HG03457 (cell line): Measurements from ENCODE around the gene USP10.

ENCODE experiments used
- ATAC-seq: cut with Tn5 transposase; IDR thresholded peaks from one replicate; pipeline ENCODE4 v1.9.1; 2021; ENCODE audit warnings: moderate number of reproducible peaks; ENCODE audit not compliant: unreplicated experiment

Gene USP10

DNA sequence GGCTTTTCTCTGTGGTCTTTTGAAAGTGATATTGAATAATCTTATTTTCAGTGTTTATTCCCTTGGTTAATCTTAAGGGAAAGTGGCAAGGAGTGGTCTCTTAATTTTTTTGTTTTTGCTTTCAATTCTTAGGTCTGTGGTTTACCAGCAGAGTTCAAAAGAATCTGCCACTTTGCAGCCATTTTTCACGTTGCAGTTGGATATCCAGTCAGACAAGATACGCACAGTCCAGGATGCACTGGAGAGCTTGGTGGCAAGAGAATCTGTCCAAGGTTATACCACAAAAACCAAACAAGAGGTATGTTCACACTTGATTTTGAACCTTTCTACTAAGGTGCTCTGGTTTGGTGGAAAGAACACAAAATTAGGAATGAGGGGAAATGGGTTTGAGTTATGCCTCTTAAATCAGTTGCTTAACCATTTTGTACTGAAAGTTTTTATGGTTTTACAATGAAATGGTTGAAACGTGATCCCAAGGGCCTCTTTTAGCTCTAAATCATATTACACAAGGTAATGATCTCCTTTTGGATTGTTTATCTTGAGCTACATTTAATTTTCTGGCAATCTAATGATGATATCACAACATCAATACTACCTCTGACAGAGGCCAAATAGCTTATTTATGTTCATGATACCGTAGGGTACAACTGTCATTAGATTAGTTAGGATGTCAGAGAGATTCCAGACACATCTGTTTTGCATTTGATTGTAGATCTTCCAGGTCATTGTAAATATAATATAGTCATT lies 68.4 kb downstream of the USP10 start:
- no peak for ATAC-seq

GRCh38 chr16:84768808-84769197 lies 69.0 kb downstream of the USP10 start:
- ATAC-seq, result no peak

DNA sequence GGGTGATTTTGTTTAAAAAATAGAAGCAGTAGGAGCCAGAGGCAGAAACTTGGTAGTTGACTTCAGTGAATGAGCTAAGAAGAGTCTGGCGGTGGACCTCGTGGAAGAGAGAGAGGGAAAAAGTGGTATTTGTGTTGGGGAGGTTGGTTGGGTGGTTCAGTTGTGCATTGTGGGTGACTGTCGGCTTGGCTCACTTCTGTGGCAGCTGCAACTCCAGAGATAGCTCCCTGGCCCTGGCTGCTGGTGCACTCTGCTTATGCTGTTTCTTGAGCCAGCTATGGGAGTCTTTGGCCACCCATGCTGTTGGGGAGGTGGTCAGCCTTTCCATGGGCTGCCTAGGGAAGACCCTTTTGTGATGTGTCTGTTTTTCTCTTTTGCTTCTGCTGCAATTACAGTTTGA lies 69.6 kb downstream of the USP10 start:
- ATAC-seq, result no peak

DNA sequence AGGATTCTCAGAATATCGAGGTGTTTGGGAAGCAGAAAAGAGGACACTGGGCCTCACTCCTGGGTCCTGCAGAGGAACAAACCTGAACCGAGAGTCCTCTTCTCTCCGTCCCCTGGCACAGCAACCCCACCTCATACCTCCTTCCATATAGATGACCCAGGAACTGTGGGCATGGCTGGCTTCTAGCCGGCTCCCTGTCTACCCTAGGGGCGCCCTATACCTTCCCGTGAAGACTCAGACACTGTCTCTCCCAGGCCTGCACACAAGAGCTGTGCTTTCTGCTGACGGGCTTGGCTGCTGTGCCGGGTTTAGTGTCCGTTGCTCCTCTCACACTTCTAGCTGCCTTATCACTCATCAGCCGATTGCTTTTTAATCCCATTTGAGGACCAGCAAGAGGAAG lies 73.5 kb downstream of the USP10 start:
- ATAC-seq, result no peak

DNA sequence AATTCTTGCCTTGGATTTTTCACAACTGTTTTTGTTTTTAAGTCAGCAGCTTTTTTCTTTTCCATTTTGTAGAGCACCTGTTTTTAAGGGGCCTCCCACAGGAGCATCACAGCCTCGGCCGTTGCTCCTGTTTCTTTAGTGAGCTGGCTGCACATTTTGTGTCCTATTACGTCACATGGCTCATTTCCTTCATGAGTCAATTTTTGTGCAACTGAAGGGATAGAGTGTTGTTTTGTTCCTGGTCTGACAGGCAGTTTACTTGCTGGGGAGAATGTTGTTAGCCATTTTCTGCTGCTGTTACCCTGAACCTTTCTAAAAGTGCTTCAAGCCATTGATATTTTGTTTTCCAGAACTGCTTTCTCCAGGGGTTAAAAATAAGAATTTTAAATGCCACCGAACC lies 75.0 kb downstream of the USP10 start:
- no peak for ATAC-seq

DNA sequence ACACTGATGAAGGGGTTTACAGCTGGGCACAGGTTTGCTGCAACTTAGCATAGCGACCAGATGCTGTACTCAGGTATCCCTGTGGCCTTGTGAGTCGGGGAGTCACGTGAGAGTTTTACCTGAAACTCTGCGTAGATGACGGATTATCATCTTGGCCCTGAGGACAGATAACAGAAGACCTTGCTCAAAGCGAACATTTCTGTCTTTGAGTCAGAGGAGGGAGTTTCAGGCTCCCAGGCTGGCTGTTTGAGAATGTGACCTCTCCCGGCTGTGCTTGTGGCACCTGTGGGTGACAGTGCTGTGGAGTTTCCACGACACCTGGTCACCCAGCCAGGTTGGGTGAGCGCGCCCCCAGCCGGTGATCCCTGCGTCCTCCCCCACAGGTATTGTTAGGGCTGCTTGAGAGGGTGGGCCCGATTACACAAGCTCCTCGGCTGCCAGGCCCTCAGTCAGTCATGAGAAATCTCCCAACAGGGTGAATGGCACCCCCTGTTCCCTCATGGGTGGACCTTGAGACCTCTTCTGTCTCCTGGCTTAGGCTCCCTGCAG lies 75.5 kb downstream of the USP10 start:
- ATAC-seq, result no peak

GRCh38 chr16:84777435-84777834 lies 77.6 kb downstream of the USP10 start:
- ATAC-seq, result no peak

- no peak for ATAC-seq
These were observed 78.9 kb downstream of the USP10 start for GRCh38 chr16:84778720-84779119.

- ATAC-seq, result no peak
These were observed 80.3 kb downstream of the USP10 start for GRCh38 chr16:84780063-84780462.

GRCh38 chr16:84780544-84781376 lies 81.0 kb downstream of the USP10 start:
- ATAC-seq, result no peak

DNA sequence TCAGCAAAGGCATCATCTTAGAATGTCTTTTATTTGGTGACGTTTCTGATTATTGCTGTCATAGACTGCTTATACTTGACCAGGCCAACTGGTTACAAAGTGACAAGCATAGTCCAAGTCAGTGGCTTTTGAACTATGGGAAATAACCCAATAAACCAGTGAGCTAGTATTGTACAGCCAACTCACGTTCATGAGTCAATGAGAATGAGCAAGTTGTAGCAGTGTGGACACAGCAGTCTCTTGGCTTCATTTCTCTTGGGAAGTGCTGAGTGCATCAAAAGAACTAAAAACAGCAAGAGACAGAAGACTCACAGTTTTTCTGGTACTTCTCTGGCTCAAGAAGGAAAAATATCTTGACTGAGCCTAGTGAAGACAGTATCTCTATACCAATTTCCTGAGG lies 83.0 kb downstream of the USP10 start:
- no peak for ATAC-seq

- ATAC-seq, result no peak
These were observed 86.2 kb downstream of the USP10 start for GRCh38 chr16:84785843-84786581.

DNA sequence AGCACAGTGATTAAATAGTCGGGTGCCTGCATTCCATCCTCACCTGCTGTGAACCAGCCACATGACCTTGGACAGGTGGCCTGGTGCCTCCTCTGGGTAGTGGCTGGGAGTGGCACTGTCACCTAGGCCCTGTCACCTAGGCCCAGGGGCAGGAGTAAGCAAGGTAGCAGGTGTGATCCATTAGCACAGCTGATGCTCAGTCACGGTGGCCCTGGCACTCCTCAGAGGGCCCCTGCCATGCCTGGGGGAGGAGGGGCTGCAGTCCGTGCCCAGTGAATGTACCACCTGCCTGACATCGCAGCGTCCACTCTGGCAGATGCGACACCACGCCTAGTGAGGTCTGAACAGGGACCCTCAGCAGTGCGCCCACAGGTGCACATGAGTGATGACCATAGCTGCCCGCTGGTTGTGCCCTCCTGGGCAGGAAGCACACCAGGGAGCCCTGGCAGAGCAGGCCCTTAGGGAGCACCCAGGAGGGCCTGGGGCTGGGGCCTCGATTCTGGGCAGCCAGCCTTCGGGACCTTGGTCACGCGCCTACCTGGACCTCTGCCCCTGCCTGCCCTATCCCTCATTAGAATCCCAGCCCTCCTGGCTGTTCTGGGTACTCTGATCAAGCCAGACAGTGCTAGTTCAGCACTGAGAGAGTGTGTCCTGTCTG lies 86.9 kb downstream of the USP10 start:
- ATAC-seq, result no peak

DNA sequence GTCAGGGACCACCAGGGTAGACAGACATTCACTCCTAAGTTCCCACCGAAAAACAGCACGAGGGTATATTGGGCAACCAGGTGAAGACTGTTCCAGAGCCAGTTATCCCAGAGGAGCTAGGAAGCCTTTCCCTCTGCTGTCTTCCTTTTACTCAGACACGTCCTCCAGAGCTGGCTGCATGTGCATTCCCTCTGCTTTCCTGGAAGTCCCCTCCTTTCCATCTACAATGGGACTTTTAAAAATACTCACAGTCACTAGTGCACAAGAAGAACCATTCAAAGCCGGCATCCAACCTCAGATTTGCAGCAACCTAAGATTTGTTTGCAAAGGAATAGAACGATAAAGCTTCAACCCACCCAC lies 87.4 kb downstream of the USP10 start:
- ATAC-seq, result no peak

GRCh38 chr16:84788920-84789391 lies 89.2 kb downstream of the USP10 start:
- ATAC-seq, result no peak

GRCh38 chr16:84789431-84789830 lies 89.6 kb downstream of the USP10 start:
- ATAC-seq, result no peak

GRCh38 chr16:84790301-84790700 lies 90.5 kb downstream of the USP10 start:
- no peak for ATAC-seq

DNA sequence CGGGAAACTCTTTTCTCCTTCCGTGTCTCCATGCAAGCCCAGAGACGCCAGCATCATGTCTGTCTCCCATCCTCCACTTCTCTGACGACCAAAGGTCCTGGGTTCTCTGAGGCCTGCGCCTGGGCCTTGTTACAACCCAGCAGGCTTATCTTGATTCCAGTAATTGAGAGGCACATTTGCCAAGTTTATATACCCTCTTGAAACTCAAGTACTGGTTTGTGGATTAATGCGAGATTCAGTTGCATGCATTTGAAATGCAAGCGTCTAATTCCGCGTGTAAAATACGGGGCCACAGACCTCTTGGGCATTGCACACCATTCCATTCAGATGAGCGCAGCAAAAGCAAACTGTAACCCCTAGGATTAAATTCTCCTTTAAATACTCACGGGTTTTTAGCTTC lies 91.3 kb downstream of the USP10 start:
- no peak for ATAC-seq

DNA sequence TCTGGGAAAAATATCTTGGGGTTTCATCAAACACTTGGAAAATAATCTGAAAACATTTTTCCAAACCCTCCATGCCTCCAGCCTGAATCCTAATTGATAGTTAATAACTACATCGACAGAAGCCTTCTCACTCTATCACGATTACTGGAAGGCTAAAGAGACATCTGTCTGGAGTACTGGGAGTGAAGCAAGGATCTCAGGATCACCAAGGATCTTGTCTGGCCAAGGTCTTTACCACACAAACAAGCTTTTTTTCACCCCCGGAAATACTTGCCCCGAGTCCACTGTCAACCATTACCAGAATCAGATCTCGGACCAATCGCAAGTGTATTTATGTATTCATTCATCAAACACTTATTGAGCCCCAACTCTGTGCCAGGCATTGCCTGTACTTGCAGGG lies 91.7 kb downstream of the USP10 start:
- no peak for ATAC-seq

- ATAC-seq, result no peak
These were observed 94.4 kb downstream of the USP10 start for GRCh38 chr16:84794186-84794585.

GRCh38 chr16:84794626-84795025 lies 94.8 kb downstream of the USP10 start:
- ATAC-seq, result no peak
